CD4-positive, alpha-beta memory T cell (primary cell): ENCODE measurements around the gene AGBL2. TPM values are rescaled to one million over a fixed set of nuclear protein-coding genes. Genes with fewer than 3 reads are reported as not detected.
"Not testable (repeated sequence)": the region's sequence is repeated elsewhere in the genome, so short reads cannot be mapped to it uniquely, and the experiment has no call there.

ENCODE experiments used
- CTCF ChIA-PET: fragments of 350-600 bp; sonication (Branson Sonifier 250); formaldehyde crosslinking; loops from one replicate; lab custom pipeline; 2021; ENCODE audit warnings: inconsistent platforms; ENCODE audit not compliant: partially characterized antibody; lab: Charles Lee
- POLR2A ChIA-PET: fragments of 350-600 bp; sonication (Branson Sonifier 250); formaldehyde crosslinking; loops from one replicate; lab custom pipeline; 2021; ENCODE audit not compliant: partially characterized antibody; lab: Charles Lee
- DNase-seq, 5 donors: peaks; one replicate each; pipeline versions ENCODE4 v3.0.0 to v3.0.0-alpha.2; 2020 to 2022; ENCODE audit warnings: mixed read lengths in 1 of 5
- H3K27ac ChIP-seq: one replicate; pipeline ENCODE4 v1.7.0; 2013; ENCODE audit warnings: low read depth, low read length
- H3K27me3 ChIP-seq: 2 replicates; pipeline ENCODE4 v1.7.0; 2013; ENCODE audit warnings: mild to moderate bottlenecking, low read length, moderate library complexity; ENCODE audit not compliant: insufficient read depth
- H3K36me3 ChIP-seq: 2 replicates; pipeline ENCODE4 v1.7.0; 2013; ENCODE audit warnings: mild to moderate bottlenecking, low read length, moderate library complexity; ENCODE audit not compliant: insufficient read depth
- H3K4me1 ChIP-seq: 2 replicates; pipeline ENCODE4 v1.7.0; 2013; ENCODE audit warnings: mild to moderate bottlenecking, low read length, moderate library complexity; ENCODE audit not compliant: insufficient read depth
- H3K4me3 ChIP-seq, 2 donors: one replicate each; pipeline ENCODE4 v1.7.0; 2013; ENCODE audit warnings: low read length in 2 of 2, mild to moderate bottlenecking in 1 of 2
- H3K9me3 ChIP-seq, 2 donors: one replicate each; pipeline ENCODE4 v1.7.0; 2013; ENCODE audit warnings: low read length in 2 of 2, control low read depth in 1 of 2; ENCODE audit not compliant: control insufficient read depth in 1 of 2
- H3K27ac Mint-ChIP-seq, 7 donors: one replicate each; pipeline ENCODE4 v1.8.0; 2020 to 2021; ENCODE audit warnings: mixed read lengths in 7 of 7, mild to moderate bottlenecking in 6 of 7, inconsistent platforms in 3 of 7, moderate library complexity in 3 of 7
- H3K27me3 Mint-ChIP-seq, 2 donors: one replicate each; pipeline ENCODE4 v1.8.0; 2020 to 2021; ENCODE audit warnings: mixed read lengths in 2 of 2
- H3K36me3 Mint-ChIP-seq, 2 donors: one replicate each; pipeline ENCODE4 v1.8.0; 2020 to 2021; ENCODE audit warnings: mixed read lengths in 2 of 2, inconsistent platforms in 1 of 2, mild to moderate bottlenecking in 1 of 2
- H3K4me1 Mint-ChIP-seq, 4 donors: one replicate each; pipeline ENCODE4 v1.8.0; 2020 to 2021; ENCODE audit warnings: mixed read lengths in 4 of 4, mild to moderate bottlenecking in 1 of 4
- H3K4me3 Mint-ChIP-seq, 8 donors: one replicate each; pipeline ENCODE4 v1.8.0; 2020 to 2021; ENCODE audit warnings: mixed read lengths in 8 of 8, mild to moderate bottlenecking in 7 of 8, moderate library complexity in 6 of 8, inconsistent platforms in 3 of 8
- H3K9me3 Mint-ChIP-seq, 8 donors: one replicate each; pipeline ENCODE4 v1.8.0; 2020 to 2021; ENCODE audit warnings: mixed read lengths in 8 of 8, mild to moderate bottlenecking in 5 of 8, inconsistent platforms in 3 of 8, moderate library complexity in 1 of 8
- intact Hi-C: fragments of 100-400 bp; cut with micrococcal nuclease; formaldehyde crosslinking; loops from one replicate; pipeline ENCODE4 v1.15.1; 2023
- polyA plus RNA-seq, 2 donors: library from polyadenylated mRNA; unstranded; fragments of 300-500 nt; fragmentation: Illumina TruSeq; gene quantifications; one replicate each; pipeline ENCODE4 v1.2.3, GENCODE V29; 2021
- total RNA-seq, 2 experiments: library from RNA; stranded (reverse); gene quantifications; one replicate each; pipeline ENCODE4 v1.2.3, GENCODE V29; 2021

The AGBL2 gene
- total and polyA plus RNA-seq, 4 experiments from 2014 or later = 1.6 to 8.1 (median 4.8) TPM

DNA sequence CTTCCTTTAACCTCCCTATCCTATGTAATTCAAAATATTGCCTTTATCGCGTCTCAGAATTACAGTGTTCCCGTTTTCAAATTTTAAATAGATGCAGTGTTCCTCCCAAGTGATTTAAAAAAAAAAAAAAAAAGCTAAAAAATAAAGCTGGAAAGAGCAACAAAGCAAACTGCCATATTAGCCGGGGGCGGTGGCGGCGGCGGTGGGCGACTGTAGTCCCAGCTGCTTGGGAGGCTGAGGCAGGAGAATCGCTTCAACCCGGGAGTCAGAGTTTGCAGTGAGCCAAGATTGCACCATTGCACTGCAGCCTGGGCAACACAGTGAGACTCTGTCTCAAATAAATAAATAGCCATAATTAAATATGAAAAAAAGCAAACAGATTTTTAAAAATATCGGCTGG lies 5.5 kb upstream of the AGBL2 start:
- intact Hi-C loops = no loop called here
- Mint-ChIP-seq H3K27ac (no peak overlapping the region), H3K9me3 (no peaks in the 10 kb centered on the region), H3K4me1 (peaks cover 0 to 4% (median under 1%) of the 10 kb centered on the region in 4 donors), H3K27me3 (no peaks in the 10 kb centered on the region), H3K4me3 (no peak overlapping the region), H3K36me3 (peaks cover 46 to 71% of the 10 kb centered on the region in 2 donors)
- Histone ChIP-seq H3K27me3 (no peaks in the 10 kb centered on the region), H3K27ac (no peak overlapping the region), H3K36me3 (peaks cover 64% of the 10 kb centered on the region), H3K4me1 (peaks cover 3% of the 10 kb centered on the region), H3K9me3 (no peaks in the 10 kb centered on the region), H3K4me3 (no peak overlapping the region)
- CTCF ChIA-PET = no interaction called here
- DNase-seq = no peak
- POLR2A ChIA-PET = interaction anchor here (1.6 kb wide), 1 partner anchor 46 kb away, joined by 4 read pairs; no protein-coding TSS in a partner anchor

DNA sequence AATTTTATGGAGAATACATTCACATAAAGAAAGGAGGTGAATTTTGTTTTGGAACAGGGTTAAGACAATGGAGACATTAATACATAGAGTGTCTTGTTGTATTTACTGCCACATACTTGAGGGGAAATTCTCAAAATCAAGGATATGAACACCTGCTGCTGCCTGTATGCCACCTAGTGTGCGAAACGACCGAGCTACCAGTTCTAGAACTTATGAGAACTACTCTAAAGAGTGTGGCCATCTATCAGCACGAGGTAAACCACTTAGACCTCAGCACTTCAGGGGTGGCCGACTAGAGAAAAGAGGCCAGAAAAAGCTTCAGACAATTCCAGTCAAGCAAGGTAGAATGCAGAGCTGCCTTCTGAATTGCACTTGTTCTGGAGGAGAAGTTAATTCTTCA lies 1.5 kb upstream of the AGBL2 start:
- peak overlapping the region in 1 of 8 donors; percentile 59 for H3K4me3 Mint-ChIP-seq
- Histone ChIP-seq H3K4me1 (peaks cover 14% of the 10 kb centered on the region), H3K27ac (peak overlapping the region; percentile 1), H3K4me3 (no peak overlapping the region), H3K36me3 (peaks cover 36% of the 10 kb centered on the region), H3K9me3 (no peaks in the 10 kb centered on the region), H3K27me3 (no peaks in the 10 kb centered on the region)
- DNase-seq = no peak
- peak overlapping the region; percentile 39 to 97 (median 73) for H3K27ac Mint-ChIP-seq
- no peaks in the 10 kb centered on the region for H3K27me3 Mint-ChIP-seq
- ChIA-PET POLR2A (interaction anchor here (0.7 to 3.8 kb wide), 6 partner anchors 10 to 138 kb away, joined by 3 to 36 read pairs (median 4); partner anchors contain the start of genes FNBP4, KBTBD4 and NDUFS3), CTCF (interaction anchor here (1.4 to 2.3 kb wide), 2 partner anchors 12 to 75 kb away, joined by 4 to 7 read pairs; no protein-coding TSS in a partner anchor)
- H3K9me3 Mint-ChIP-seq = no peaks in the 10 kb centered on the region
- H3K36me3 Mint-ChIP-seq = peaks cover 23 to 46% of the 10 kb centered on the region in 2 donors
- intact Hi-C loops = loop anchor here (5.0 kb wide), 2 partner anchors 131 to 149 kb away; partner anchors contain the start of genes NUP160 and PTPMT1
- H3K4me1 Mint-ChIP-seq = peaks cover 7 to 21% (median 14%) of the 10 kb centered on the region in 4 donors

DNA sequence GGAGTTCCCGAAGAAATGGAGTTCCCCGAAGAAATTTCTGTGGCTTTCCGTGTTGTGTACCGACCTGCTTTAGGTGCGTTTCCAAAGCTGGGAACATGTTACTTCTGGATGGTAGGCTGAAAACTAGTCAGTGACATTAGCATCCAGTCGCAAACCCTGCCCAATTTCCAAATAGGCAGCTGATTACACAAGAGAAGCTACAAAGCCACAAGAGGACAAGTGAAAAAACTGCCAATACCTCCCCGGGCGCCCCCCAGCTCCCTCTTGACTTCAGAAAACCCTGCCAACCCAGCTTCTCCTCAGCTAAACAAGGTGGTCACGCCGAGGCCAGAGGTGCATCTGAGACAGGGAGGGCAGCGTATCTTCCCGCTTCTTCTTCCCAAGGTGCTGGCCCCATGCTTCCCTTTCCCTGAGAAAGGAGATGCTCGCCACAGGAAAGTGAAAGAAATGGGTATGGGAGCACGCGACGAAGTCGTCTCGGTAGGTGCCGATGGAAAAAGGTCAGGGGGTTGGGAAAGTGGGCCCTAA lies 551 bp downstream of the AGBL2 start:
- Mint-ChIP-seq H3K9me3 (no peaks in the 10 kb centered on the region), H3K4me3 (peak overlapping the region; percentile 94 to 99 (median 98)), H3K27ac (peak overlapping the region; percentile 97 to 99 (median 98)), H3K27me3 (no peaks in the 10 kb centered on the region), H3K4me1 (peaks cover 7 to 22% (median 16%) of the 10 kb centered on the region in 4 donors), H3K36me3 (peaks cover 14 to 33% of the 10 kb centered on the region in 2 donors)
- Histone ChIP-seq H3K27ac (peak overlapping the region; percentile 92), H3K4me1 (peaks cover 14% of the 10 kb centered on the region), H3K9me3 (no peaks in the 10 kb centered on the region), H3K27me3 (no peaks in the 10 kb centered on the region), H3K36me3 (peaks cover 26% of the 10 kb centered on the region), H3K4me3 (peak overlapping the region; percentile 76 to 96)
- DNase-seq = peak in 1 of 5 donors; percentile 8
- POLR2A ChIA-PET = interaction anchor here (0.8 to 3.8 kb wide), 15 partner anchors 8 to 1041 kb away, joined by 3 to 36 read pairs (median 4); partner anchors contain the start of genes FNBP4, KBTBD4, MTCH2 and NDUFS3
- intact Hi-C loops = loop anchor here (1.0 to 5.0 kb wide), 4 partner anchors 53 to 147 kb away; partner anchors contain the start of genes FNBP4, MTCH2, NUP160 and PTPMT1
- CTCF ChIA-PET = interaction anchor here (0.7 to 2.3 kb wide), 4 partner anchors 10 to 43 kb away, joined by 3 to 7 read pairs (median 4); no protein-coding TSS in a partner anchor

DNA sequence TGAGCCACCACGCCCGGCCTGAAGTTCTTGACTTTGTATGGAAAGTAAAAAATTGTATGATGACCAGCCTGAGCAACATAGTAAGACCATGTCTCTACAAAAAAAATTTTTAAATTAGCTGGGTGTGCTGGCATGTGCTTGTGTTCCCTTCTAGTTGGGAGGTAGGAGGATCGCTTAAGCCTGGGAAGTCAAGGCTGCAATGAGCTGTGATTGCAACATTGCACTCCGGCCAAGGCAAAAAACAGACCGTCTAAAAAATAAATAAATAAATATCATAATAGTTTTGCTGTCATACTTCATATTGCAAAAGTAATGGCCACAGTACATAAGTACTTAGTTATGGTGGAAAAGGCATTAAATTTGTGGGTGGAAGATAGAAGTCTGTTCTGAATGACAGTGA lies 3.4 kb downstream of the AGBL2 start:
- Mint-ChIP-seq H3K9me3 (peaks cover 0 to 5% (median 0%) of the 10 kb centered on the region in 8 donors), H3K27ac (no peak overlapping the region), H3K27me3 (no peaks in the 10 kb centered on the region), H3K36me3 (peaks cover 13 to 15% of the 10 kb centered on the region in 2 donors), H3K4me3 (no peak overlapping the region), H3K4me1 (peaks cover 7 to 22% (median 16%) of the 10 kb centered on the region in 4 donors)
- intact Hi-C loops = no loop called here
- DNase-seq = no peak
- H3K4me3 ChIP-seq = no peak overlapping the region
- no peaks in the 10 kb centered on the region for H3K27me3 ChIP-seq
- peaks cover 14% of the 10 kb centered on the region for H3K4me1 ChIP-seq
- ChIA-PET CTCF (no interaction called here), POLR2A (no interaction called here)
- H3K9me3 ChIP-seq = no peaks in the 10 kb centered on the region
- no peak overlapping the region for H3K27ac ChIP-seq
- peaks cover 2% of the 10 kb centered on the region for H3K36me3 ChIP-seq

DNA sequence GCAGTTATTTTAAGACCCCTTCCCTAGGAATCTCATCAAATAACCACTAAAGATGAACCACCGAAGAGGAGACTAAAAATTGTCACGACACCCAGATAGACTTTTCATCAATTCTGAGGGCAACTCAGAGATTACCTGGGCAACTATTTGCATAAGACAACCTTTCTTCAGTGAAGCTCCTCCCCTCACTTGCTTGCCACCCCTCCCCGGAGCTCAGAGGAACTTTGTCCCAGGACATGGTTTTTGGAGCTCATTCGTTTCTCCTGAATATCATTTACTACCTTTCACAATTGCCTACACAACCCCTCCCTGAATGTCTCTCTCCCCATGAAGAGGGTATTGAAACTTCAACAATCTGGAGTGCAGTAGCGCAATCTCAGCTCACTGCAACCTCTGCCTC lies 3.9 kb downstream of the AGBL2 start:
- Histone ChIP-seq H3K36me3 (no peaks in the 10 kb centered on the region), H3K4me1 (peaks cover 14% of the 10 kb centered on the region), H3K9me3 (no peaks in the 10 kb centered on the region), H3K4me3 (no peak overlapping the region), H3K27ac (no peak overlapping the region), H3K27me3 (no peaks in the 10 kb centered on the region)
- Mint-ChIP-seq H3K9me3 (peaks cover 0 to 5% (median 0%) of the 10 kb centered on the region in 8 donors), H3K27me3 (no peaks in the 10 kb centered on the region), H3K4me3 (no peak overlapping the region), H3K4me1 (peaks cover 7 to 22% (median 16%) of the 10 kb centered on the region in 4 donors), H3K36me3 (peaks cover 9 to 12% of the 10 kb centered on the region in 2 donors), H3K27ac (peak overlapping the region in 1 of 7 donors; percentile 7)
- DNase-seq = no peak
- ChIA-PET CTCF (interaction anchor here (1.4 kb wide), 1 partner anchor 143 kb away, joined by 3 read pairs; no protein-coding TSS in a partner anchor), POLR2A (no interaction called here)
- intact Hi-C loops = no loop called here

DNA sequence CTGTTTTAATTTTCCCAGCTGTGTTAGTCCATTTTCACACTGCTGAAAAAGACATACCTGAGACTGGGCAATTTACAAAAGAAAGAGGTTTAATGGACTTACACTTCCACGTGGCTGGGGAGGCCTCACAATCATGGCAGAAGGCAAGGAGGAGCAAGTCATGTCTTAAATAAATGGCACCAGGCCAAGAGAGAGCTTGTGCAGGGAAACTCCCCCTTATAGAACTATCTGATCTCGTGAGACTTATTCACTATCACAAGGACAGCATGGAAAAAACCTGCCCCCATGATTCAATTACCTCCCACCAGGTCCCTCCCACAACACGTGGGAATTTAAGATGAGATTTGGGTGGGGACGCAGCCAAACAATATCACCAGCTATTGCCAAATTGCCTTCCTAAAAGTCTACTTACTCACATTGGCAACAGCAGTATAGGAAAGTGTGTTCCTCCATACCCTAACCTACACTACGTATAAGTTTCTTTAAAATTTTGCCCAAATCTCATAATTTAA lies 7.8 kb downstream of the AGBL2 start:
- Mint-ChIP-seq H3K4me3 (peak overlapping the region in 1 of 8 donors; percentile 50), H3K27ac (peak overlapping the region in 2 of 7 donors; percentile 66 to 92), H3K36me3 (peaks cover 0 to 12% of the 10 kb centered on the region in 2 donors)
- H3K9me3 ChIP-seq, H3K27ac ChIP-seq, H3K27me3 ChIP-seq, H3K27me3 Mint-ChIP-seq, intact Hi-C loops, DNase-seq, H3K4me1 Mint-ChIP-seq, H3K36me3 ChIP-seq, H3K9me3 Mint-ChIP-seq, H3K4me1 ChIP-seq, H3K4me3 ChIP-seq: not testable (repeated sequence)
- ChIA-PET CTCF (interaction anchor here (1.0 kb wide), 1 partner anchor 18 kb away, joined by 3 read pairs; no protein-coding TSS in a partner anchor), POLR2A (interaction anchor here (1.8 kb wide), 1 partner anchor 8 kb away, joined by 5 read pairs; the partner anchor contains the start of gene AGBL2)

DNA sequence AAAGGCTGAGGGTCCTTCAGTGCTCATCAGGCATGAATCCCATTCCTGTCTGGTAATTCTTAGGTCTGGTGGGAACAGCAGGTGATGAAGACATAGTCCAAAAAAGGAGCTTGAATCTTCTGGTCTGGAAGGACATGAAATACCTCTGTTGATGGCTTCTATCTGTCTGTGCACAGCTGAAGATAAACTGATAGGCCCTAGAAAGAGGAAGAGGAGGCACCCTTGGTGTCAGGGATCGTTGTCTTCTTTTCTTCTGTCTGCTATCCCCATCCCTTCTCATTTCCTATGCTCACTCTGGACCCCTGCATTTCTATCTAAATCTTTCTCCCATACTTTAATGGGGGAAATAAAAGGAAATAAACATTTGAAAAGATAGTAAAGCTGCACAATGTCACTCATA lies 9.4 kb downstream of the AGBL2 start:
- Histone ChIP-seq H3K4me3 (no peak overlapping the region), H3K4me1 (no peaks in the 10 kb centered on the region), H3K36me3 (no peaks in the 10 kb centered on the region), H3K27me3 (no peaks in the 10 kb centered on the region), H3K27ac (no peak overlapping the region), H3K9me3 (no peaks in the 10 kb centered on the region)
- POLR2A ChIA-PET = no interaction called here
- CTCF ChIA-PET = interaction anchor here (0.7 to 2.4 kb wide), 3 partner anchors 10 to 60 kb away, joined by 3 to 7 read pairs (median 3); partner anchors contain the start of gene AGBL2
- H3K27ac Mint-ChIP-seq = peak overlapping the region in 1 of 7 donors; percentile 72
- no peak overlapping the region for H3K4me3 Mint-ChIP-seq
- peaks cover 0 to 12% of the 10 kb centered on the region in 2 donors for H3K36me3 Mint-ChIP-seq
- no peak for DNase-seq
- H3K4me1 Mint-ChIP-seq = peaks cover 0 to 4% (median 2%) of the 10 kb centered on the region in 4 donors
- H3K9me3 Mint-ChIP-seq = peaks cover 0 to 5% (median 0%) of the 10 kb centered on the region in 8 donors
- H3K27me3 Mint-ChIP-seq = no peaks in the 10 kb centered on the region
- intact Hi-C loops = no loop called here
